Loucy (cell line): ENCODE data around the gene BCO1.

Experiments
- CTCF ChIP-seq: fragments of 200-600 bp; sonication (generic); conservative IDR thresholded peaks from 2 replicates; pipeline ENCODE4 v1.5.1; 2014; ENCODE audit warnings: mild to moderate bottlenecking, antibody characterized with exemption, low read length
- EZH2phosphoT487 ChIP-seq: fragments of 200-600 bp; IDR thresholded peaks from 2 replicates; pipeline ENCODE4 v1.6.1; 2018; ENCODE audit warnings: antibody characterized with exemption, mild to moderate bottlenecking, moderate library complexity, borderline replicate concordance

GRCh38 chr16:81238296-81239011 is at the start of gene BCO1:
- TF ChIP-seq CTCF: no peak
- TF ChIP-seq EZH2phosphoT487: no peak
